ENCODE results near the gene KDM2B.
"Not testable (repeated sequence)": the region's sequence is repeated elsewhere in the genome, so short reads cannot be mapped to it uniquely, and the experiment has no call there.

KDM2B gene

GRCh38 chr12:121590476-121591143 is 9.8 kb upstream of the KDM2B start:
- DNase-seq (ENCODE audit: extremely low read depth in 1 of 2, low read depth in 1 of 2), result peak; percentile 27 to 66

GRCh38 chr12:121584885-121585284 is 4.1 kb upstream of the KDM2B start:
- DNase-seq (ENCODE audit: extremely low read depth in 1 of 2, low read depth in 1 of 2), result not testable (repeated sequence)

GRCh38 chr12:121583334-121583661 is 2.5 kb upstream of the KDM2B start:
- not testable (repeated sequence) for DNase-seq (ENCODE audit: extremely low read depth in 1 of 2, low read depth in 1 of 2)

- no peak for DNase-seq (ENCODE audit: extremely low read depth in 1 of 2, low read depth in 1 of 2)
These were observed 1.9 kb upstream of the KDM2B start for GRCh38 chr12:121582583-121583333.

GRCh38 chr12:121581686-121582429 is 1.0 kb upstream of the KDM2B start:
- no peak for DNase-seq (ENCODE audit: extremely low read depth in 1 of 2, low read depth in 1 of 2)

- peak; percentile 38 to 43 for DNase-seq (ENCODE audit: extremely low read depth in 1 of 2, low read depth in 1 of 2)
These were observed 598 bp downstream of the KDM2B start for GRCh38 chr12:121579981-121580868.

GRCh38 chr12:121579190-121579791 is 1.5 kb downstream of the KDM2B start:
- peak in 1 of 2 donors; percentile 13 for DNase-seq (ENCODE audit: extremely low read depth in 1 of 2, low read depth in 1 of 2)

GRCh38 chr12:121578230-121579189 is 2.3 kb downstream of the KDM2B start:
- no peak for DNase-seq (ENCODE audit: extremely low read depth in 1 of 2, low read depth in 1 of 2)

GRCh38 chr12:121577443-121578180 is 3.2 kb downstream of the KDM2B start:
- DNase-seq (ENCODE audit: extremely low read depth in 1 of 2, low read depth in 1 of 2), result no peak

GRCh38 chr12:121576851-121577391 is 3.9 kb downstream of the KDM2B start:
- DNase-seq (ENCODE audit: extremely low read depth in 1 of 2, low read depth in 1 of 2), result no peak

GRCh38 chr12:121575952-121576625 is 4.7 kb downstream of the KDM2B start:
- DNase-seq (ENCODE audit: extremely low read depth in 1 of 2, low read depth in 1 of 2), result no peak

- no peak for DNase-seq (ENCODE audit: extremely low read depth in 1 of 2, low read depth in 1 of 2)
These were observed 5.8 kb downstream of the KDM2B start for GRCh38 chr12:121575051-121575450.

- DNase-seq (ENCODE audit: extremely low read depth in 1 of 2, low read depth in 1 of 2), result no peak
These were observed 6.8 kb downstream of the KDM2B start for GRCh38 chr12:121574025-121574424.

GRCh38 chr12:121571920-121572319 is 8.9 kb downstream of the KDM2B start:
- DNase-seq (ENCODE audit: extremely low read depth in 1 of 2, low read depth in 1 of 2), result no peak

- no peak for DNase-seq (ENCODE audit: extremely low read depth in 1 of 2, low read depth in 1 of 2)
These were observed 10.1 kb downstream of the KDM2B start for GRCh38 chr12:121570467-121571283.

- no peak for DNase-seq (ENCODE audit: extremely low read depth in 1 of 2, low read depth in 1 of 2)
These were observed 11.7 kb downstream of the KDM2B start for GRCh38 chr12:121568971-121569751.

Measured in stimulated activated CD8-positive, alpha-beta memory T cell treated with anti-CD3 and anti-CD28 coated beads, Interleukin-7, amount 100 ng/mL, for 48 hours (primary cell).